GM21825 (cell line): ENCODE measurements around the gene SRGAP1.
"Not testable (repeated sequence)": the region's sequence is repeated elsewhere in the genome, so short reads cannot be mapped to it uniquely, and the experiment has no call there.

ENCODE experiments used
- ATAC-seq: cut with Tn5 transposase; IDR thresholded peaks from one replicate; pipeline ENCODE4 v1.9.1; 2021; ENCODE audit warnings: mild to moderate bottlenecking, moderate library complexity; ENCODE audit not compliant: unreplicated experiment

Gene SRGAP1

GRCh38 chr12:63865448-63865847, 20.9 kb downstream of the SRGAP1 start:
- no peak for ATAC-seq

DNA sequence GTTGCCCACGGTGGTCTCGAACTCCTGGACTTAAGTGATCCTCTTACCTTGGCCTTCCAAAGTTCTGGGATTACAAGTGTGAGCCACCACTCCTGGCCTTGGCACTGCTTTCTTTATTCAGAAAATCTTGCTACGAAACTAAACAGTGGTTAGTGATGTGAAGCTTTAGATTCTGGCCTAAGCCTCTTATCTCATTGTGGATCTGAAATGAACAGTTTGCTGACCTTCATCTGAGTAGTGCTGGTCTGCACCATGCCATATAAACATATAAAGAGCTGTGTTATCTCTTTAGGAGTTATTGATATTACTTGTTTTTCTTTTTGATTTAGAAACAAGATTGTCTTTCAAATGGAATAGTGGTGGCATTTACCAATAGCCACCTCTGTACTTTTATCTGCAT, 22.6 kb downstream of the SRGAP1 start:
- ATAC-seq = no peak

GRCh38 chr12:63869656-63870055, 25.2 kb downstream of the SRGAP1 start:
- no peak for ATAC-seq

GRCh38 chr12:63870838-63871237, 26.3 kb downstream of the SRGAP1 start:
- no peak for ATAC-seq

DNA sequence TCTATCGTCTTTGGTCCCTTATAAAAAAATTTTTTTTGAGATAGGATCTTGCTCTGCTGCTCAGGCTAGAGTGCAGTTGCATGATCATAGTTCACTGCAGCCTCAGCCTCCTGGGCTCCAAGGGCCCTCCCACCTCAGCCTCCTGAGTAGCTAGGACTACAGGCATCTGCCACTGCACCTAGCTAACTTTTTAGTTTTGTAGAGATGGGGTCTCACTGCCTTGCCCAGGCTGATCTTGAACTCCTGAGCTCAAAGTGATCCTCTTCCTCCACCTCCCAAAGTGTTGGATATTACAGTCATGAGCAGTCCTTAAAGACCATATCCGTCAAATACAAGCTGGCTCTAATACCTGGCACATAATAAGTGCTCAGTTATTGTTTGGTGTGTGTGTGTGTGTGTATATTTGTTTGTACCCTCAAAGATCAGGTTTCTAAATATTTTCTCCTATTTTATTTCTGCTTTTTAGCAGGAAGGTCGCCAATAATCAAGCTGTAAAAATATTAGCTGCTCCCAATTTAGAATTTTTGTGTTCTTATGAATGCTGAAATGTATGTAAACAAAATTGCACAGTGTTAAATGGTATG, 30.5 kb downstream of the SRGAP1 start:
- ATAC-seq = no peak

- ATAC-seq = no peak
These were observed 31.2 kb downstream of the SRGAP1 start for GRCh38 chr12:63875703-63876102.

GRCh38 chr12:63876980-63877379, 32.5 kb downstream of the SRGAP1 start:
- ATAC-seq = no peak

DNA sequence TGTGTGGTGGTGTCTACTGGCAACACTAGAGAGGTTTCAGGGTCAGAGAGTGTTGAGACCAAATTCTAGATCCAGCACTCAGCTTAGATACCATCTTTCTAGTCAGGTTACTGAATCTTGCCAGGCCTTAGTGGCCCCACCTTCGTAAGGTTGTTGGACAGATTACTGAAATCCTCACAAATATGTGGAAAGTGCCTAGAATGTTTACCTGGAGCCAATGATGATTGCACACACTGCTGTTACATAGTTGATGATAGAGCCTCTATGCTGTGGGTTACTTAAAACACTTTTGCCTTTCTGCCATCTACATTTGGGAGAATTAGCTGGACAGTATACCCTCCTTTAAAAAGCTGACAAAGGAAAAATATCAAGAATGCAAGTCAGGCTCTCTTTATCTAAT, 33.2 kb downstream of the SRGAP1 start:
- ATAC-seq = no peak

- not testable (repeated sequence) for ATAC-seq
These were observed 35.7 kb downstream of the SRGAP1 start for GRCh38 chr12:63880235-63880634.

DNA sequence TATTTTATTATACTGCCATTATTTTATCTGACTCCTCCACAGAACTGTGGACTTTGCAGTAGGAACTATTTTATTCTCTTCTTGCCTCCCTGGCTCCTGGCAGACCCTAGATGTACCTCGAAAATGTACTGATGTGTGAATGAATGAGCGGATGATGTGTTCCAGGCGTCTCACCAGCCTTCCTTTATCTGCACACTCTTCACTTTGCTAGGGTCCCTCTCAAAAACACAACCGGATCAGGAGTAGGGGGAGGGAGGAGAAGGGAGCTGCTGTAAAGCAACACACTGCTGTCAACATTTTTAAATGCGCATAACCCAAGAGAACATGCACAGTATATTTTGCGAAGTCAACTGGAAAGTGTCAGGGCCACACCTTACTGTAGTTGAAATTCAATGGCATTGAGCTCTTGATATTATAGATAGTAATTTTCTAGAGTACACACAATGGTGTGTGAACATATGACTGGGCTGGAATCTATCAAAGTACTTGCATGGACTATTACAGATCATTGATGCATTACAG, 36.3 kb downstream of the SRGAP1 start:
- no peak for ATAC-seq

DNA sequence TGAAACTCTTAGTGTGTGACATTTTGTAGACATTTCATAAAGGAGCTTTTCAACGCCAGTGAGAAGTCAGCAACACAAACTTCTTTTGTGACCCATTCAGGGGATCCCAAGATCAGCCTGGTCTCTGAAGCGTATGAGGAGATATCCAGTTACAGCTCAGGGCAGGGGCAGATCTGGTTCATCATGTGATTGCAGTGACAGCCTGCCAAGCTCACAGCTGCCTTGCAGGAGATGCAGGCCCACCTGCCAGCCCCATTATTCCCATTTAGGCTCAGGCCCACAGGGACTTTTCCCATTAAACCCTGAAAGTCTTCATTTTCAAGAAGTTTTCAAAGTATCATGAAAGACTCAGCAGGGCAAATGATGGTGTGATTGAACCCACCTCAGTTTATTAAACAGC, 38.3 kb downstream of the SRGAP1 start:
- ATAC-seq = no peak

GRCh38 chr12:63885401-63885800, 40.9 kb downstream of the SRGAP1 start:
- ATAC-seq = no peak

GRCh38 chr12:63888908-63889635, 44.6 kb downstream of the SRGAP1 start:
- no peak for ATAC-seq

- no peak for ATAC-seq
These were observed 45.4 kb downstream of the SRGAP1 start for GRCh38 chr12:63889721-63890509.

DNA sequence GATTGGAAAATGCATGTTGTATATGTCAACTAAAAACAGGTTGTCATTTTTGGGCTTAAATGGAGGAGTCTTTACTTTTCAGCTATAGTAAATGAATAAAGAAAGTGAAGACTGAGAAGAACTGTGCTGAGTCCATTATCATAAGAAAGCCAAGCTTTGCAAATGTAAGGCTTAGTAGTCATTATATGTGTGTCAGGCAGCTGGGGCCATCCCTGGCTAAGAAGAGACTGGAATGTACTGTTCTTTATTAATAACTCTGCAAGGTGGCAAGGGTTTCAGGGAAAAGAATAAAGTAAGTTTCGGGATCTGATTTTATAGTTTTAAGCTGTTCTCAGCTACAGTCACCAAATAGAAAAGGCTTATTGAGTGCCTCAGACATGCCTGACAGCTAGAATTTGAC, 48.7 kb downstream of the SRGAP1 start:
- ATAC-seq = no peak

GRCh38 chr12:63894132-63894531, 49.6 kb downstream of the SRGAP1 start:
- ATAC-seq = no peak

GRCh38 chr12:63895841-63896240, 51.3 kb downstream of the SRGAP1 start:
- no peak for ATAC-seq

GRCh38 chr12:63897931-63898330, 53.4 kb downstream of the SRGAP1 start:
- no peak for ATAC-seq

DNA sequence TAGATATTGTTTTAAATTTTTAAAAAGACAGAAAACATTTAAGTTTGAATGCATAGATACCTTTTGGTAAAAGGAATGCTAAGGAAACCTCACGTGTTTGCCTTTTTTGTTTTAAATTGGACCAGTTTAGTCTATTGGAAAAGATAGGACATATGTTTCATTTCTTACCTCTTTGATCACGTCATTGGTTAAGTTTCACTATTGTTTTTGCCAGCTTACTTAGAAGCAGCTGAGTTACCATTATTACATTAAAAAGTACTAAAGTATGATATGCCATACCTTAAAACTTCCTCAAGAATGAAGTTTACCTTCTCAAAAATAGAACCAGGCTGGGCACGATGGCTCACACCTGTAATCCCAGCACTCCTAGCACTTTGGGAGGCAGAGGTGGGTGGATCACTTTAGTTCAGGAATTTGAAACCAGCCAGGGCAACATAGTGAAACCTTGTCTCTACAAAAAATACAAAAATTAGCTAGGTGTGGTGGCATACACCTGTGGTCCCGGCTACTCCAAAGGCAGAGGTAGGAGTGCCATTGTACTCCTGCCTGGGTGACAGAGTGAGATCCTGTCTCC, 54.4 kb downstream of the SRGAP1 start:
- no peak for ATAC-seq

DNA sequence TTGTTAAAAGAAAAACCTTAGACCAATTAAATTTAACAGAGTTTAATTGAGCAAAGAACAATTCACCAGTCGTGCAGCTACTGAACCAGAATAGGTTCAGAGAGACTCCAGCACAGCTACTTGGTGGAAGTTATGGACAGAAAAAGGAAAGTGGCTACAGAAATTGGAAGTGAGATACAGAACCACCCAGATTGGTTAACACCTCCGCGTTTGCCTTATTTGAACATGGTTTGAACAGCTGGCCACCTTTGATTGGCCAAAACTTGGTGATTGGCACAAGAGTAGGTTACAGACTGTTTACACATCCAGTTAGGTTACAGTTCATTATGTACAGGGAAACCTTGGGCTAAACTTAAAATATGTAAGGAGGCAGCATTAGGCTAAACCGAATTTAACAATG, 54.9 kb downstream of the SRGAP1 start:
- ATAC-seq = no peak
